Ishikawa (cell line): Measurements from ENCODE around the gene PAPPA.

Experiments used
- CEBPB ChIP-seq: IDR thresholded peaks from 2 replicates; pipeline ENCODE4 v1.6.1; 2012
- EP300 ChIP-seq: IDR thresholded peaks from 2 replicates; pipeline ENCODE4 v1.6.1; 2012; ENCODE audit warnings: borderline replicate concordance
- MAX ChIP-seq: IDR thresholded peaks from 2 replicates; pipeline ENCODE4 v1.6.1; 2012
- RAD21 ChIP-seq: IDR thresholded peaks from 2 replicates; pipeline ENCODE4 v1.6.1; 2012; ENCODE audit warnings: low read depth
- REST ChIP-seq: IDR thresholded peaks from 2 replicates; pipeline ENCODE4 v1.6.1; 2012; ENCODE audit warnings: low read depth, mild to moderate bottlenecking
- TAF1 ChIP-seq: IDR thresholded peaks from 2 replicates; pipeline ENCODE4 v1.6.1; 2012; ENCODE audit warnings: low read depth, mild to moderate bottlenecking
- ZBTB7A ChIP-seq: IDR thresholded peaks from 2 replicates; pipeline ENCODE4 v1.6.1; 2012; ENCODE audit warnings: low read depth

GRCh38 chr9:116137010-116137409 is 16.6 kb upstream of the PAPPA start:
- TF ChIP-seq TAF1 (no peak), REST (no peak), MAX (no peak), ZBTB7A (no peak), RAD21 (no peak), EP300 (no peak), CEBPB (no peak)
